Measurements from ENCODE around the gene ATXN7.

ATXN7 gene

GRCh38 chr3:63908081-63908736, 44.5 kb downstream of the ATXN7 start:
- no peaks in the 10 kb centered on the region for H3K9me3 Mint-ChIP-seq
- H3K36me3 Mint-ChIP-seq (ENCODE audit: low read depth), result peaks cover 8% of the 10 kb centered on the region
- H3K4me1 Mint-ChIP-seq, result peaks cover 27% of the 10 kb centered on the region
- no peak for ATAC-seq
- H3K27ac Mint-ChIP-seq, result no peak overlapping the region
- no peak for DNase-seq
- no peak overlapping the region for H3K4me3 Mint-ChIP-seq
- H3K27me3 Mint-ChIP-seq, result no peaks in the 10 kb centered on the region

GRCh38 chr3:63908776-63909175, 45.1 kb downstream of the ATXN7 start:
- Mint-ChIP-seq H3K27ac (no peak overlapping the region), H3K27me3 (no peaks in the 10 kb centered on the region), H3K36me3 (ENCODE audit: low read depth) (peaks cover 13% of the 10 kb centered on the region), H3K4me1 (peaks cover 32% of the 10 kb centered on the region), H3K9me3 (no peaks in the 10 kb centered on the region), H3K4me3 (no peak overlapping the region)
- DNase-seq (no peak), ATAC-seq (no peak)

- H3K9me3 Mint-ChIP-seq, result no peaks in the 10 kb centered on the region
- H3K27ac Mint-ChIP-seq, result no peak overlapping the region
- ATAC-seq, result no peak
- no peak for DNase-seq
- peaks cover 39% of the 10 kb centered on the region for H3K4me1 Mint-ChIP-seq
- H3K27me3 Mint-ChIP-seq, result no peaks in the 10 kb centered on the region
- no peak overlapping the region for H3K4me3 Mint-ChIP-seq
- peaks cover 17% of the 10 kb centered on the region for H3K36me3 Mint-ChIP-seq (ENCODE audit: low read depth)
Observed at GRCh38 chr3:63909431-63909830, 45.8 kb downstream of the ATXN7 start.

GRCh38 chr3:63910001-63910400, 46.3 kb downstream of the ATXN7 start:
- H3K9me3 Mint-ChIP-seq, result no peaks in the 10 kb centered on the region
- DNase-seq (no peak), ATAC-seq (no peak)
- peaks cover 17% of the 10 kb centered on the region for H3K36me3 Mint-ChIP-seq (ENCODE audit: low read depth)
- no peak overlapping the region for H3K27ac Mint-ChIP-seq
- no peaks in the 10 kb centered on the region for H3K27me3 Mint-ChIP-seq
- H3K4me1 Mint-ChIP-seq, result peaks cover 42% of the 10 kb centered on the region
- no peak overlapping the region for H3K4me3 Mint-ChIP-seq

GRCh38 chr3:63910891-63911290, 47.2 kb downstream of the ATXN7 start:
- no peaks in the 10 kb centered on the region for H3K9me3 Mint-ChIP-seq
- peak overlapping the region; percentile 90 for H3K4me3 Mint-ChIP-seq
- ATAC-seq, result no peak
- peaks cover 22% of the 10 kb centered on the region for H3K36me3 Mint-ChIP-seq (ENCODE audit: low read depth)
- H3K27me3 Mint-ChIP-seq, result no peaks in the 10 kb centered on the region
- DNase-seq, result no peak
- H3K27ac Mint-ChIP-seq, result peak overlapping the region; percentile 95
- peaks cover 47% of the 10 kb centered on the region for H3K4me1 Mint-ChIP-seq

- H3K4me1 Mint-ChIP-seq, result peaks cover 53% of the 10 kb centered on the region
- ATAC-seq, result peak; percentile 26
- no peak for DNase-seq
- peak overlapping the region; percentile 95 for H3K27ac Mint-ChIP-seq
- H3K36me3 Mint-ChIP-seq (ENCODE audit: low read depth), result peaks cover 28% of the 10 kb centered on the region
- peak overlapping the region; percentile 90 for H3K4me3 Mint-ChIP-seq
- no peaks in the 10 kb centered on the region for H3K27me3 Mint-ChIP-seq
- H3K9me3 Mint-ChIP-seq, result no peaks in the 10 kb centered on the region
Observed at GRCh38 chr3:63911509-63911872, 47.8 kb downstream of the ATXN7 start.

GRCh38 chr3:63911873-63912767, 48.5 kb downstream of the ATXN7 start, which contains the start of gene SCAANT1:
Gene SCAANT1, minus strand, starts transcription at chr3:63912383.
- DNase-seq (peak; percentile 81), ATAC-seq (peak; percentile 81)
- Mint-ChIP-seq H3K36me3 (ENCODE audit: low read depth) (peaks cover 33% of the 10 kb centered on the region), H3K4me3 (peak within 1 kb of the TSS; percentile 90), H3K4me1 (peaks cover 55% of the 10 kb centered on the region), H3K9me3 (no peaks in the 10 kb centered on the region), H3K27ac (peak within 1 kb of the TSS; percentile 95), H3K27me3 (no peaks in the 10 kb centered on the region)

GRCh38 chr3:63912768-63913588, 49.3 kb downstream of the ATXN7 start:
- ATAC-seq, result peak; percentile 50
- Mint-ChIP-seq H3K27ac (peak overlapping the region; percentile 87), H3K4me3 (peak overlapping the region; percentile 87), H3K36me3 (ENCODE audit: low read depth) (peaks cover 42% of the 10 kb centered on the region), H3K4me1 (peaks cover 64% of the 10 kb centered on the region), H3K9me3 (no peaks in the 10 kb centered on the region), H3K27me3 (no peaks in the 10 kb centered on the region)
- DNase-seq, result peak; percentile 55

- Mint-ChIP-seq H3K4me3 (peak overlapping the region; percentile 87), H3K4me1 (peaks cover 67% of the 10 kb centered on the region), H3K27ac (no peak overlapping the region), H3K36me3 (ENCODE audit: low read depth) (peaks cover 51% of the 10 kb centered on the region), H3K27me3 (no peaks in the 10 kb centered on the region), H3K9me3 (no peaks in the 10 kb centered on the region)
- no peak for ATAC-seq
- no peak for DNase-seq
Observed at GRCh38 chr3:63914312-63914711, 50.6 kb downstream of the ATXN7 start.

GRCh38 chr3:63918321-63918720, 54.7 kb downstream of the ATXN7 start:
- H3K27me3 Mint-ChIP-seq, result no peaks in the 10 kb centered on the region
- H3K4me1 Mint-ChIP-seq, result peaks cover 66% of the 10 kb centered on the region
- peaks cover 71% of the 10 kb centered on the region for H3K36me3 Mint-ChIP-seq (ENCODE audit: low read depth)
- ATAC-seq (no peak), DNase-seq (no peak)
- no peaks in the 10 kb centered on the region for H3K9me3 Mint-ChIP-seq
- H3K4me3 Mint-ChIP-seq, result no peak overlapping the region
- H3K27ac Mint-ChIP-seq, result no peak overlapping the region

GRCh38 chr3:63920001-63920400, 56.3 kb downstream of the ATXN7 start:
- H3K4me3 Mint-ChIP-seq, result no peak overlapping the region
- DNase-seq, result no peak
- peaks cover 73% of the 10 kb centered on the region for H3K36me3 Mint-ChIP-seq (ENCODE audit: low read depth)
- ATAC-seq, result no peak
- H3K4me1 Mint-ChIP-seq, result peaks cover 64% of the 10 kb centered on the region
- H3K9me3 Mint-ChIP-seq, result no peaks in the 10 kb centered on the region
- no peaks in the 10 kb centered on the region for H3K27me3 Mint-ChIP-seq
- no peak overlapping the region for H3K27ac Mint-ChIP-seq

- Mint-ChIP-seq H3K4me1 (peaks cover 60% of the 10 kb centered on the region), H3K27me3 (no peaks in the 10 kb centered on the region), H3K27ac (no peak overlapping the region), H3K36me3 (ENCODE audit: low read depth) (peaks cover 78% of the 10 kb centered on the region), H3K9me3 (no peaks in the 10 kb centered on the region), H3K4me3 (no peak overlapping the region)
- ATAC-seq (no peak), DNase-seq (no peak)
Observed at GRCh38 chr3:63921741-63922482, 58.2 kb downstream of the ATXN7 start.

- Mint-ChIP-seq H3K36me3 (ENCODE audit: low read depth) (peaks cover 76% of the 10 kb centered on the region), H3K27ac (peak overlapping the region; percentile 59), H3K9me3 (no peaks in the 10 kb centered on the region), H3K27me3 (no peaks in the 10 kb centered on the region), H3K4me3 (no peak overlapping the region), H3K4me1 (peaks cover 55% of the 10 kb centered on the region)
- ATAC-seq (no peak), DNase-seq (no peak)
Observed at GRCh38 chr3:63922491-63923199, 59.0 kb downstream of the ATXN7 start.

Measured in activated naive CD8-positive, alpha-beta T cell treated with anti-CD3 and anti-CD28 coated beads, Interleukin-2, amount 50 U/mL, for 24 hours (primary cell).